ENCODE data around the gene PTPN21. TPM values are rescaled to one million over a fixed set of nuclear protein-coding genes. Genes with fewer than 3 reads are reported as not detected.

Gene PTPN21
- polyA plus RNA-seq, 1 donor from 2014 or later, result not detected

GRCh38 chr14:88422919-88423650 lies 131.7 kb downstream of the PTPN21 start:
- peaks cover 5% of the 10 kb centered on the region for H3K36me3 Mint-ChIP-seq
- peaks cover 0 to under 1% (median 0%) of the 10 kb centered on the region in 3 donors for H3K9me3 Mint-ChIP-seq
- no peaks in the 10 kb centered on the region for H3K4me1 Mint-ChIP-seq
- no peak overlapping the region for H3K27ac Mint-ChIP-seq
- H3K4me3 Mint-ChIP-seq, result no peak overlapping the region
- H3K27me3 Mint-ChIP-seq, result no peaks in the 10 kb centered on the region

GRCh38 chr14:88422047-88422446 lies 132.8 kb downstream of the PTPN21 start:
- Mint-ChIP-seq H3K4me1 (no peaks in the 10 kb centered on the region), H3K36me3 (peaks cover 15% of the 10 kb centered on the region), H3K4me3 (no peak overlapping the region), H3K9me3 (peaks cover 3 to 8% (median 7%) of the 10 kb centered on the region in 3 donors), H3K27ac (no peak overlapping the region), H3K27me3 (no peaks in the 10 kb centered on the region)

DNA sequence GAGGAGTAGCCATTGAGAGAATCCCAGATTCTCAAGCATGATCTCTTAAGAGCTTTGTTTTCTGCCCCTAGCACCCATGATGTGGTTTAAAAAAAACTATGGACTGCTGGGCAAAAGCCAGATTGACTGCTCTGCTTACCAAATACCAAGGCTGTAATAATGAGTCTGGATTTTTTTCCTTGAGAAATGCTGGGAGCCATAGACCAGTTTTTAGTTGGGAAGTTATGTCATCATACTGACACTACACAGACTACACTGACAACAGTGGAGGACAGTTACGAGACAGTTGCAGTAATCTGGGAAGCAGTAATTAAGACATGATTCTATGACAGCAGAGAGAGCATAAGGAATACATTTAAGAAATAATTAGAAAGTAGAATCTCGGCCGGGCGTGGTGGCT lies 133.5 kb downstream of the PTPN21 start:
- H3K4me3 Mint-ChIP-seq, result no peak overlapping the region
- no peak overlapping the region for H3K27ac Mint-ChIP-seq
- no peaks in the 10 kb centered on the region for H3K27me3 Mint-ChIP-seq
- H3K4me1 Mint-ChIP-seq, result no peaks in the 10 kb centered on the region
- peaks cover 15% of the 10 kb centered on the region for H3K36me3 Mint-ChIP-seq
- peaks cover 5 to 8% (median 8%) of the 10 kb centered on the region in 3 donors for H3K9me3 Mint-ChIP-seq

DNA sequence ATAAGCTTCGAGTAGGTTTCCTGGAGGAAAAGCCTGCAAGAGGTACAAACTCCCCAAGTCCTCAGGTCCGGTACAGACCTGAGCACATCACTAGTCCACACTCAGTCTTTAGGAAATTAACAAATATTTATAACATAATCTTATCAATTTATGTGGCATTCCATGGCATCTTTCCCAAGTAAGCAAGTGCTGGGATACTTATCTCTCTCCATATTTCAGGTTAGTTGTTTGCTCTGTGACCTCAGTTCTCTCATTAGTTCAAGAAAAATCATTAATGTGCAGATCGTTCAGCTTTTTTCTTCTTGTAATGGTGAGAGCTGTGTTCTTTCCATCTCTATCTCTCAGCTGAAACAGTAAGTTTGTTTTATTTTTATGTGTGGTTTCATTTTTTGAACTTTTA lies 134.6 kb downstream of the PTPN21 start:
- Mint-ChIP-seq H3K4me1 (no peaks in the 10 kb centered on the region), H3K9me3 (peaks cover 11 to 15% (median 13%) of the 10 kb centered on the region in 3 donors), H3K27ac (no peak overlapping the region), H3K4me3 (no peak overlapping the region), H3K27me3 (no peaks in the 10 kb centered on the region), H3K36me3 (peaks cover 21% of the 10 kb centered on the region)

DNA sequence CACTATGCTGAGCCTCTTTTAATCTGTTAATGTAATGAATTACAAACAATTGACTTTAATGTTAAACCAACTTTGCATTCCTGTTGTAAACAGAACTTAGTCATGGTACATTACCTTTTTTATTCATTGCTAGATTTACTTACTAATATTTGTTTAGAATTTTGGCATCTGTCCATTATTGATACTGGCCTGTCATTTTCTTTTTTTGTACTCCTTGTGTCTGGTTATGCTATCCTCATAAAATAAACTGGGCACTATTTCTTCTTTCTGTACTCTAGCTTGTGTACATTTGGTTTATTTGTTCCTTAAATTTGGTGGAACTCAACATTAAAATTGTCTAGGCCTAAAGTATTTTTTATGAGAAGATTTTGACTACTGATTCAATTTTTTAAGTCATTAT lies 137.2 kb downstream of the PTPN21 start:
- Mint-ChIP-seq H3K27ac (peak overlapping the region in 1 of 3 donors; percentile 78), H3K4me1 (no peaks in the 10 kb centered on the region), H3K36me3 (peaks cover 23% of the 10 kb centered on the region), H3K27me3 (no peaks in the 10 kb centered on the region), H3K4me3 (no peak overlapping the region), H3K9me3 (peaks cover 17 to 25% (median 21%) of the 10 kb centered on the region in 3 donors)

Other genes with a start within 250 kb of the PTPN21 start
- not detected for gene KCNK10, start 231.7 kb downstream of the PTPN21 start, polyA plus RNA-seq
- 1.8 TPM for gene SPATA7, start 169.3 kb downstream of the PTPN21 start, polyA plus RNA-seq
- gene ZC3H14, start 8.0 kb upstream of the PTPN21 start, polyA plus RNA-seq, result 45.4 TPM
- gene EML5, start 237.9 kb upstream of the PTPN21 start, polyA plus RNA-seq, result 0.61 TPM

Data from IgD-negative memory B cell (primary cell).